GM12878 (cell line): Measurements from ENCODE around the gene IFNLR1. TPM values are rescaled to one million over a fixed set of nuclear protein-coding genes. Genes with fewer than 3 reads are reported as not detected.
A peak's percentile ranks its signal among the peaks of the same experiment; 100 is the strongest.

Source experiments
- ATAC-seq: fragments of 200-7000 bp; cut with Tn5 transposase; 3 replicates; pipeline ENCODE4 v1.9.1; 2020; ENCODE audit warnings: mild to moderate bottlenecking, moderate library complexity
- BruUV-seq: library from RNA; stranded (reverse); fragments of 400-500 nt; replicated peaks from 2 replicates; lab custom pipeline; 2021; lab: Mats Ljungman, UMichigan
- CTCF ChIA-PET: fragments of 300-600 bp; sonication (Branson Sonifier 250); formaldehyde crosslinking; extraction: SDS; loops from one replicate; lab custom pipeline; 2021; ENCODE audit warnings: inconsistent platforms; lab: Yijun Ruan, JAX
- POLR2A ChIA-PET: fragments of 350-600 bp; formaldehyde crosslinking; extraction: SDS; loops from one replicate; lab custom pipeline; 2021; ENCODE audit warnings: inconsistent platforms; lab: Charles Lee
- RAD21 ChIA-PET: fragments of 300-600 bp; sonication (Branson Sonifier 250); formaldehyde crosslinking; loops from one replicate; lab custom pipeline; 2023; ENCODE audit warnings: antibody characterized with exemption; ENCODE audit not compliant: unreplicated experiment; lab: Charles Lee
- SMC1A ChIA-PET: fragments of 300-600 bp; sonication (Branson Sonifier 250); formaldehyde crosslinking; loops from one replicate; lab custom pipeline; 2023; ENCODE audit not compliant: unreplicated experiment, uncharacterized antibody; lab: Charles Lee
- DNase-seq: peaks from one replicate; pipeline ENCODE4 v3.0.0-alpha.2; 2011; ENCODE audit warnings: low read depth, low spot score
- FAIRE-seq: peaks from 3 replicates; lab custom pipeline; 2011; peaks lifted over from hg19 to GRCh38; lab: Jason Lieb, UNC
- H2AFZ ChIP-seq: 2 replicates; pipeline ENCODE4 v1.6.0; 2011; ENCODE audit warnings: low read depth, low read length, control low read depth; ENCODE audit not compliant: control insufficient read depth
- H3K27ac ChIP-seq: 2 replicates; pipeline ENCODE4 v1.5.1; 2011; ENCODE audit warnings: control low read depth; ENCODE audit not compliant: control insufficient read depth, insufficient read depth
- H3K27me3 ChIP-seq, 2 experiments: replicated peaks in 1 of 2; 2 replicates each; pipeline versions ENCODE4 v1.6.0 to v1.6.1; 2011; ENCODE audit warnings: low read length in 1 of 2; ENCODE audit not compliant: control insufficient read depth in 2 of 2, insufficient read depth in 2 of 2
- H3K36me3 ChIP-seq, 2 experiments: 2 replicates each; pipeline ENCODE4 v1.5.1; 2011; ENCODE audit warnings: low read length in 1 of 2; ENCODE audit not compliant: control insufficient read depth in 2 of 2, insufficient read depth in 2 of 2
- H3K4me1 ChIP-seq: 2 replicates; pipeline ENCODE4 v1.6.1; 2011; ENCODE audit warnings: mild to moderate bottlenecking, low read length, moderate library complexity, mixed read lengths; ENCODE audit not compliant: control insufficient read depth, insufficient read depth
- H3K4me2 ChIP-seq: 2 replicates; pipeline ENCODE4 v1.6.0; 2011; ENCODE audit warnings: control low read depth; ENCODE audit not compliant: control insufficient read depth, insufficient read depth
- H3K4me3 ChIP-seq: fragments of 200-600 bp; sonication (generic); 2 replicates; pipeline ENCODE4 v1.5.1; 2016
- H3K79me2 ChIP-seq: 2 replicates; pipeline ENCODE4 v1.6.0; 2011; ENCODE audit warnings: low read length; ENCODE audit not compliant: control insufficient read depth, insufficient read depth
- H3K9ac ChIP-seq: 2 replicates; pipeline ENCODE4 v1.8.0; 2011; ENCODE audit warnings: low read length, control low read depth, mixed read lengths; ENCODE audit not compliant: control insufficient read depth, insufficient read depth
- H3K9me3 ChIP-seq: replicated peaks from 3 replicates; pipeline ENCODE4 v1.5.1; 2011; ENCODE audit warnings: mild to moderate bottlenecking, low read length; ENCODE audit not compliant: control insufficient read depth, insufficient read depth
- H4K20me1 ChIP-seq: 2 replicates; pipeline ENCODE4 v1.6.0; 2011; ENCODE audit not compliant: control insufficient read depth, insufficient read depth
- EGR1 ChIP-seq, 2 experiments: IDR thresholded peaks; 1 replicate in 1 of 2; 2 replicates in 1 of 2; pipeline ENCODE4 v1.6.1; 2011 to 2012; ENCODE audit warnings: low read depth in 2 of 2, low read length in 2 of 2, borderline replicate concordance in 1 of 2, mild to moderate bottlenecking in 1 of 2, moderate library complexity in 1 of 2
- POU2F2 ChIP-seq: IDR thresholded peaks from 3 replicates; pipeline ENCODE4 v1.6.1; 2011; ENCODE audit warnings: low read depth, mild to moderate bottlenecking, low read length, borderline replicate concordance
- RUNX3 ChIP-seq: IDR thresholded peaks from 2 replicates; pipeline ENCODE4 v1.6.1; 2012; ENCODE audit warnings: low read length, inconsistent platforms
- SUPT20H ChIP-seq: IDR thresholded peaks from 2 replicates; pipeline ENCODE4 v1.6.1; 2011; ENCODE audit warnings: low read depth, mild to moderate bottlenecking, low read length, moderate library complexity, borderline replicate concordance; ENCODE audit not compliant: control insufficient read depth
- ZSCAN29 ChIP-seq: fragments of 450-650 bp; IDR thresholded peaks from 2 replicates; pipeline ENCODE4 v1.6.1; 2017; ENCODE audit warnings: mild to moderate bottlenecking, moderate library complexity
- WGBS: methylation state at CpG from one replicate; pipeline ENCODE4 v1.1.6; 2016; ENCODE audit warnings: low lambda C conversion rate; ENCODE audit not compliant: insufficient replicate concordance, insufficient coverage; ENCODE audit errors: missing lambda C conversion rate; 5-methylcytosine and 5-hydroxymethylcytosine counted together
- in situ Hi-C: fragments of 300-500 bp; cut with MboI; formaldehyde crosslinking; loops from 9 replicates; pipeline ENCODE4 v1.14.3; 2018; ENCODE audit warnings: mixed read lengths
- intact Hi-C: fragments of 100-400 bp; cut with micrococcal nuclease; formaldehyde crosslinking; loops from one replicate; pipeline ENCODE4 v1.14.2; 2022; ENCODE audit not compliant: unreplicated experiment
- polyA plus RNA-seq, 11 experiments: library from polyadenylated mRNA; depleted of rRNA in 4 of 11; unstranded in 6 of 11; stranded (reverse) in 5 of 11; fragments of >200 nt; fragmentation: Nextera tagmentation in 4 of 11; fragmentation: Illumina TruSeq in 1 of 11; extraction: Ambion mirVana in 4 of 11; extraction: Trizol in 1 of 11; gene quantifications; 1 replicate in 1 of 11; 2 replicates in 10 of 11; pipeline versions ENCODE4 v1.2.1 to v1.2.3, GENCODE V29; 2011 to 2016; ENCODE audit warnings: inconsistent platforms in 2 of 11, missing spikeins in 2 of 11, low read depth in 1 of 11
- total RNA-seq, 4 experiments: library from RNA; depleted of rRNA in 3 of 4; stranded (reverse); fragments of >200 nt in 3 of 4; fragmentation: Illumina TruSeq in 1 of 4; extraction: Trizol in 1 of 4; gene quantifications; 2 replicates each; pipeline versions ENCODE4 v1.2.1 to v1.2.3, GENCODE V29; 2013 to 2021

Gene IFNLR1
- total and polyA plus RNA-seq, 10 of the 15 experiments (the other 5 are each of a cell fraction or from before 2014, with no cell fraction given), result 0.31 to 5.6 (median 3.9) TPM

DNA sequence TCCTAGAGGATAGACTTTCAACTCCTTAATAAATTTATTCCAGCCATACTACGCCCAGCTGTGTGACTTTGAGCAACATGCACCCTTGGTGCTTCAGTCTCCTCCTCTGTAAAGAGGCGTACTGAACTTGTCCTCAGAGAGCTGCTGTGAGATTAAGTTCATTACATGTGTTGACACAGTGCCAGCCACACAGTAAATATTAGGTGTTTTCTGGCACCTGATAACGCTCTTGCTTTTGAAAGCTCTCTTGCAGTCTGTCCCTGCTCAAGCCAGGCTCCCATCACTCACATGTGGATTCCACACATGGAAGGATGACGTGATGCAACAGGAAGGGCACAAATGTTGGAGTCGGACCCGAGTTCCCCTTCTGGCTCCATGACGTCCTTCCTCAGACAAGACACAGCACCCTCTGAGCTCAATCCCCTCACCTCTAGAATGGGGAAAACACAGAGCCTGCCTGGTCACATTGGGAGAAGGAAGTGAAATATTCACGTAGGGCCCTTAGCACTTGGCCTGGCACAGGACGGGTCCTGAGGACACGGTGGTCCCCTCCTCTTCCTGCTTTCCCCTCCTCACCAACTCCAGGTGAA lies 7.7 kb downstream of the IFNLR1 start:
- intact Hi-C loops (no loop called here), in situ Hi-C loops (loop anchor here (5.0 kb wide), 1 partner anchor 52 kb away; no protein-coding TSS in a partner anchor)
- Histone ChIP-seq H3K4me1 (peaks cover 6% of the 10 kb centered on the region), H2AFZ (no peak overlapping the region), H3K27ac (no peak overlapping the region), H3K9ac (no peak overlapping the region), H3K4me3 (no peak overlapping the region), H3K79me2 (no peaks in the 10 kb centered on the region; the same call in 1 of the 2 replicates), H3K36me3 (no peaks in the 10 kb centered on the region; a peak in 1 of 4 replicates), H3K9me3 (no peaks in the 10 kb centered on the region; the same call in 2 of the 3 replicates), H3K27me3 (peaks cover 0 to 4% of the 10 kb centered on the region in 2 experiments; a peak in 2 of 4 replicates), H4K20me1 (no peaks in the 10 kb centered on the region), H3K4me2 (no peak overlapping the region)
- DNase-seq, result no peak
- WGBS, result 72% methylated on average over 10 of the region's 10 CpGs
- ATAC-seq, result no peak
- RAD21 ChIA-PET, result interaction anchor here (1.1 to 2.2 kb wide), 4 partner anchors 11 to 213 kb away, joined by 3 to 9 read pairs (median 4); no protein-coding TSS in a partner anchor
- POLR2A ChIA-PET, result no interaction called here
- no TSS peak for BruUV-seq
- TF ChIP-seq SUPT20H (no peak), EGR1 (IDR thresholded peaks at IDR 0.05; ENCODE audit: borderline replicate concordance in 1 of 2, low read depth in 2 of 2, low read length in 2 of 2) (no peak), ZSCAN29 (no peak)
- SMC1A ChIA-PET, result interaction anchor here (0.7 to 2.2 kb wide), 2 partner anchors 11 to 1022 kb away, joined by 3 to 8 read pairs; no protein-coding TSS in a partner anchor
- FAIRE-seq, result no peak
- CTCF ChIA-PET, result interaction anchor here (0.7 to 2.7 kb wide), 6 partner anchors 8 to 212 kb away, joined by 3 to 11 read pairs (median 6); partner anchors contain the start of gene IFNLR1

DNA sequence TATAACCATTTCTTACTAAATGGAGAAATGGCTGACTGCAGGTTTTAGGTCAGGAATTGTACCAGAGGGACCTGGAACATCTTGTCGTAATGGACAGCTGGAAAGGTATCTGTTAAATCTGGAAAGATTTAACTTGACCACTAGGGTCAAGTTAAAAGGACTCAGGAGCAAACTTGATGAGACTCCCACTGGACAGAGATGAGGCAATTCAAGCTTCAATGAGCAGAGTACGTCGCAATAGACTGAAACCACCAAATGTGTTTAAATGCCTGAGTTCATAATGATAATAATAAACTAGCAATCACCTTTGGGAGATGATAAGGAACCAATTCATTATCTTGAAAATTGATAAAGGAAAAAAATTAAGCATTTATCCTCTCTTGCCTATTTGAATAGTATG lies 8.7 kb downstream of the IFNLR1 start:
- no peak overlapping the region for H3K4me3 ChIP-seq
- SMC1A ChIA-PET, result no interaction called here
- H3K79me2 ChIP-seq, result no peaks in the 10 kb centered on the region
- no peak overlapping the region for H3K27ac ChIP-seq
- FAIRE-seq (no peak), DNase-seq (no peak), ATAC-seq (no peak)
- no peak overlapping the region for H3K4me2 ChIP-seq
- BruUV-seq, result no TSS peak
- POLR2A ChIA-PET, result no interaction called here
- RAD21 ChIA-PET, result interaction anchor here (1.2 to 2.2 kb wide), 3 partner anchors 12 to 213 kb away, joined by 3 to 9 read pairs (median 4); no protein-coding TSS in a partner anchor
- H2AFZ ChIP-seq, result no peak overlapping the region
- CTCF ChIA-PET, result interaction anchor here (1.5 to 2.7 kb wide), 4 partner anchors 9 to 28 kb away, joined by 4 to 11 read pairs (median 7); partner anchors contain the start of gene IFNLR1
- 84% methylated on average over 3 of the region's 3 CpGs for WGBS
- H3K36me3 ChIP-seq, result no peaks in the 10 kb centered on the region; a peak in 1 of 4 replicates
- TF ChIP-seq RUNX3 (0 out of 2 replicates have a peak, but pooled peaks have one; percentile 21), POU2F2 (no peak)
- no peak overlapping the region for H3K9ac ChIP-seq
- intact Hi-C loops (no loop called here), in situ Hi-C loops (loop anchor here (5.0 kb wide), 1 partner anchor 51 kb away; no protein-coding TSS in a partner anchor)
- no peaks in the 10 kb centered on the region; the same call in 2 of the 3 replicates for H3K9me3 ChIP-seq
- H3K27me3 ChIP-seq, result peaks cover 0 to 2% of the 10 kb centered on the region in 2 experiments; a peak in 2 of 4 replicates
- H3K4me1 ChIP-seq, result peaks cover 6% of the 10 kb centered on the region
- H4K20me1 ChIP-seq, result no peaks in the 10 kb centered on the region
